Heart left ventricle (tissue), 16 donors: ENCODE results near the gene LPCAT2. TPM values are rescaled to one million over a fixed set of nuclear protein-coding genes. Genes with fewer than 3 reads are reported as not detected.

Source experiments
- ATAC-seq, 4 donors: fragments of 200-7000 bp; cut with Tn5 transposase; one replicate each; pipeline ENCODE4 v1.9.1; 2020 to 2022; ENCODE audit warnings: moderate library complexity in 4 of 4, mild to moderate bottlenecking in 3 of 4, moderate number of reproducible peaks in 1 of 4
- DNase-seq, 5 donors: peaks; one replicate each; pipeline ENCODE4 v3.0.0-alpha.2; 2020
- H3K27ac ChIP-seq, 12 donors: fragments of 200-600 bp; sonication (generic) in 4 of 12; one replicate each; pipeline versions ENCODE4 v1.5.0 to v1.8.0; 2016 to 2022; ENCODE audit warnings: mild to moderate bottlenecking in 2 of 12
- H3K27me3 ChIP-seq, 9 donors: fragments of 200-600 bp; sonication (generic) in 2 of 9; one replicate each; pipeline versions ENCODE4 v1.5.1 to v1.8.0; 2016 to 2022; ENCODE audit warnings: mild to moderate bottlenecking in 3 of 9
- H3K36me3 ChIP-seq, 9 donors: fragments of 200-600 bp; sonication (generic) in 2 of 9; one replicate each; pipeline versions ENCODE4 v1.5.0 to v1.8.0; 2018 to 2022; ENCODE audit warnings: mild to moderate bottlenecking in 2 of 9
- H3K4me1 ChIP-seq, 12 donors: fragments of 200-600 bp; sonication (generic) in 4 of 12; one replicate each; pipeline versions ENCODE4 v1.5.0 to v1.8.0; 2016 to 2022; ENCODE audit warnings: mild to moderate bottlenecking in 3 of 12
- H3K4me3 ChIP-seq, 12 donors: fragments of 200-600 bp; sonication (generic) in 4 of 12; one replicate each; pipeline versions ENCODE4 v1.5.0 to v1.8.0; 2017 to 2022; ENCODE audit warnings: mild to moderate bottlenecking in 9 of 12, moderate library complexity in 4 of 12
- H3K9me3 ChIP-seq, 12 donors: fragments of 200-600 bp; sonication (generic) in 4 of 12; one replicate each; pipeline versions ENCODE4 v1.5.0 to v1.8.0; 2016 to 2022; ENCODE audit warnings: mild to moderate bottlenecking in 1 of 12
- POLR2A ChIP-seq, 2 donors: fragments of 450-650 bp; IDR thresholded peaks; one replicate each; pipeline ENCODE4 v1.6.1; 2017; ENCODE audit warnings: antibody characterized with exemption in 2 of 2, mild to moderate bottlenecking in 2 of 2, moderate library complexity in 2 of 2
- WGBS, 4 donors: extraction: QIAGEN DNeasy Blood & Tissue Kit in 2 of 4; methylation state at CpG; one replicate each; pipeline versions ENCODE4 v1.1.5 to v1.1.7; 2013 to 2018; 5-methylcytosine and 5-hydroxymethylcytosine counted together
- intact Hi-C, 10 donors: fragments of 100-400 bp; cut with DNase I; formaldehyde crosslinking; loops; one replicate each; pipeline versions ENCODE4 v1.11.1 to v1.14.2; 2022
- polyA plus RNA-seq, 2 donors: library from polyadenylated mRNA; stranded (reverse); fragments of 200-250 nt; gene quantifications; one replicate each; pipeline ENCODE4 v1.2.3, GENCODE V29; 2013
- total RNA-seq, 9 donors: library from RNA; depleted of rRNA in 2 of 9; stranded (reverse); fragments of >200 nt in 2 of 9; fragmentation: NEBNext Ultra II Directional in 3 of 9; extraction: Animal tissue kit (Norgen Biotek cat#: 25700) in 3 of 9; gene quantifications; one replicate each; pipeline versions ENCODE4 v1.1.0 to v1.2.4, GENCODE V29; 2016 to 2023
- TF ChIP-seq, protein P1 (sequence below), 12 donors: fragments of 200-600 bp; sonication (generic) in 4 of 12; IDR thresholded peaks; one replicate each; pipeline versions ENCODE4 v1.5.0 to v1.8.0; 2018 to 2022; ENCODE audit warnings: antibody characterized with exemption in 12 of 12, mild to moderate bottlenecking in 5 of 12
- donor health status: ischemic (EF 13 %, LVEDD 7.1; RV severe dilation, severe dysfunction).
- donor health status: healthy with polysubstance abuse.
- donor health status: DM: no; HTN: yes; CAD: no.
- donor health status: DM: no; HTN: no; CAD: no.
- donor health status: ischemic (EF 25% LVEDD 6.9; RV normal size, moderate dysfunction).
- donor health status: ischemic (EF 25% LVEDD 5.7; RV mildly dilated, moderate dysfunction).
- donor health status: healthy.
- donor health status: DM: yes; HTN: yes; CAD: no.
- donor health status: ischemic (EF 35%, LVEDD 5.7; RV mildly dilated, moderate dysfunction).
- donor health status: nonischemic (EF 11% LVEDD 7.7; RV severe dilation, severe dysfunction).
- donor health status: DM: yes; HTN: yes; CAD: no.
- donor health status: PGD.
- donor health status: ischemic (EF 29% LVEDD 5.4; RV normal size, mild dysfunction).
- donor health status: nonischemic (EF 23%, LVEDD 6.1; RV moderate dilation, normal function).

LPCAT2 gene
- total and polyA plus RNA-seq, 11 donors: 3.8 to 13.6 (median 6.5) TPM

DNA sequence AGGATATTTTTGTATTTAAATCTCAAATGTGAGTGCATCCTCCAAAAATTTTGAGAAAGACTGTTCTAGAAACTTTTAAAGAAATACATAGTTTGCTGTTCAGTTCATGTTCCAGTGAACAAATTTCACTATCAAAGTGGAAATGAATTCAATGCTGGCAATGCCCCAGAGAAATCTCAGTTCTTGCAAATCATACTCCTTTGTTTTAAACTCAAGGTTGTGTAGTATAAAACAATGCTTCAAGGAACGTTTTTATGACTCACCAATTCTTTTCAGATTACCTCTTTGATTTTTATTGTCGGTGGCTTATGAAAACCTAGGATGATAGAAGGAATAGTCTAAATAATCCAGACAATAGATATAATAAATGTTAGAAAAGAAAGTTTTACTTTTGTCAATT is 17.6 kb downstream of the LPCAT2 start:
- Histone ChIP-seq H3K4me3 (no peak overlapping the region), H3K27me3 (no peaks in the 10 kb centered on the region), H3K36me3 (peaks cover 0 to 22% (median 10%) of the 10 kb centered on the region in 9 donors), H3K9me3 (peaks cover 0 to 15% (median 9%) of the 10 kb centered on the region in 12 donors), H3K4me1 (peaks cover 0 to 11% (median 0%) of the 10 kb centered on the region in 12 donors), H3K27ac (peak overlapping the region in 4 of 12 donors; percentile 10 to 34 (median 26))
- DNase-seq: no peak
- TF ChIP-seq, protein P1, sequence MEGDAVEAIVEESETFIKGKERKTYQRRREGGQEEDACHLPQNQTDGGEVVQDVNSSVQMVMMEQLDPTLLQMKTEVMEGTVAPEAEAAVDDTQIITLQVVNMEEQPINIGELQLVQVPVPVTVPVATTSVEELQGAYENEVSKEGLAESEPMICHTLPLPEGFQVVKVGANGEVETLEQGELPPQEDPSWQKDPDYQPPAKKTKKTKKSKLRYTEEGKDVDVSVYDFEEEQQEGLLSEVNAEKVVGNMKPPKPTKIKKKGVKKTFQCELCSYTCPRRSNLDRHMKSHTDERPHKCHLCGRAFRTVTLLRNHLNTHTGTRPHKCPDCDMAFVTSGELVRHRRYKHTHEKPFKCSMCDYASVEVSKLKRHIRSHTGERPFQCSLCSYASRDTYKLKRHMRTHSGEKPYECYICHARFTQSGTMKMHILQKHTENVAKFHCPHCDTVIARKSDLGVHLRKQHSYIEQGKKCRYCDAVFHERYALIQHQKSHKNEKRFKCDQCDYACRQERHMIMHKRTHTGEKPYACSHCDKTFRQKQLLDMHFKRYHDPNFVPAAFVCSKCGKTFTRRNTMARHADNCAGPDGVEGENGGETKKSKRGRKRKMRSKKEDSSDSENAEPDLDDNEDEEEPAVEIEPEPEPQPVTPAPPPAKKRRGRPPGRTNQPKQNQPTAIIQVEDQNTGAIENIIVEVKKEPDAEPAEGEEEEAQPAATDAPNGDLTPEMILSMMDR (IDR thresholded peaks at IDR 0.05): no peak
- no peak for TF ChIP-seq POLR2A (IDR thresholded peaks at IDR 0.05)
- peak in 1 of 4 donors; percentile 28 for ATAC-seq
- intact Hi-C loops: no loop called here
- WGBS, 4 donors: 41 to 51% (median 48%) methylated on average over 2 of the region's 2 CpGs

DNA sequence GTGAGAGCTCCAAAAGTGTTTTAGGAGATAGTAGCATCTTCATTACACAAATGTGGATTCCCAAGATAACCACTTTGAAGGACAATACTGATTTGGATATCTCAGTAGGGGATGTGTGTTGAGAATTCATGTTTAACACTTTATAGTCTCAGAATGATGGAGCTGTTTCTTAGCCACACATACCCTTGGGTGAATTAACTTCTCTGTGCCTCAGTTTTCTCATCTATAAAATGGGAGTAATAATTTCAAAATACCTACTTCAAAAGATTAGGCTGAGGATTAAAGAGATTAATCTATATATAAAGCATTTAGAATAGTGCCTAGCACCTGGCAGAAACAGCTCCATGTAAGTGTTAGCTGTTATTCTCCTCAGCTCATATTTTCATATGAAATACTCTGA is 19.0 kb downstream of the LPCAT2 start:
- TF ChIP-seq, protein P1 (IDR thresholded peaks at IDR 0.05): no peak
- no peak for TF ChIP-seq POLR2A (IDR thresholded peaks at IDR 0.05)
- Histone ChIP-seq H3K27me3 (no peaks in the 10 kb centered on the region), H3K4me1 (peaks cover 0 to 11% (median 0%) of the 10 kb centered on the region in 12 donors), H3K27ac (peak overlapping the region in 1 of 12 donors; percentile 7), H3K4me3 (no peak overlapping the region), H3K36me3 (peaks cover 0 to 34% (median 15%) of the 10 kb centered on the region in 9 donors), H3K9me3 (peaks cover 0 to under 1% (median 0%) of the 10 kb centered on the region in 12 donors)
- no peak for ATAC-seq
- intact Hi-C loops: no loop called here
- no peak for DNase-seq

- Histone ChIP-seq H3K9me3 (no peaks in the 10 kb centered on the region), H3K27ac (peak overlapping the region in 2 of 12 donors; percentile 9 to 41), H3K36me3 (peaks cover 0 to 39% (median 15%) of the 10 kb centered on the region in 9 donors), H3K4me3 (no peak overlapping the region), H3K4me1 (peaks cover 0 to 11% (median 0%) of the 10 kb centered on the region in 12 donors), H3K27me3 (no peaks in the 10 kb centered on the region)
- TF ChIP-seq POLR2A (IDR thresholded peaks at IDR 0.05): no peak
- TF ChIP-seq, protein P1 (IDR thresholded peaks at IDR 0.05): no peak
- intact Hi-C loops: no loop called here
- WGBS, 4 donors: 52 to 61% (median 59%) methylated on average over 2 of the region's 2 CpGs
- DNase-seq (no peak), ATAC-seq (peak in 3 of 4 donors; percentile 48 to 83 (median 70))
Measured at GRCh38 chr16:55529018-55529417, 20.1 kb downstream of the LPCAT2 start.

DNA sequence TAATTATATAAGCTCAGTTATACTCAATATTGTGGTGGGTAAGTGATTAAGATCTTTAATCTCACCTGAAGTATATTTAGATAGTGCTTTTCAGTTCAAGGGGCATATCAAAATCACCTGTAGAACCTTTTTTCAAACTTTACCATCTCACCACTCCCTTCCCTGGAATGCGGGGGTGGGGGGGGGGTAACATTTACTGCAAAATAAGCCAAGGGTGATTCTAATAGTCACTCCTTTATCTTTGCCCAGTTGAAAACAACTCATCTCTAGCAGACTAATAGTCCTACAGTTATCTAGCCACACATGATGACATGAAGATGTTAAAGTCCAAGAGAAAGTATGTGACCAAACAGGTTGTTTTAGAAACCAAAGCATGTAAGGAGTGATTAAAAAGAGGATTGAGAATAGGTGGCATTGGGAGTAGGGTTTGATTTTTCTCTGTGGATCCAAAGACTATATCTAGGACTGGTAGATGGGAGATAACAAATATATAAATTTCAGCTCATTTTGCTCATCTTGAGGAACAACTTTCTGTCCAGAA is 21.5 kb downstream of the LPCAT2 start:
- Histone ChIP-seq H3K4me3 (no peak overlapping the region), H3K9me3 (no peaks in the 10 kb centered on the region), H3K4me1 (peaks cover 0 to 11% (median 0%) of the 10 kb centered on the region in 12 donors), H3K27me3 (no peaks in the 10 kb centered on the region), H3K36me3 (peaks cover 0 to 39% (median 15%) of the 10 kb centered on the region in 9 donors), H3K27ac (no peak overlapping the region)
- intact Hi-C loops: no loop called here
- 87 to 98% (median 97%) methylated on average over 1 of the region's 1 CpG for WGBS, 4 donors
- no peak for TF ChIP-seq POLR2A (IDR thresholded peaks at IDR 0.05)
- TF ChIP-seq, protein P1 (IDR thresholded peaks at IDR 0.05): no peak
- no peak for DNase-seq
- no peak for ATAC-seq
